K562 (cell line): ENCODE data around the gene ACKR3. TPM values are rescaled to one million over a fixed set of nuclear protein-coding genes. Genes with fewer than 3 reads are reported as not detected.

Experiments
- ARID3B ChIP-seq: fragments of 250-450 bp; sonication (Bioruptor Pico); IDR thresholded peaks from 2 replicates; pipeline ENCODE4 v1.4.0; 2020; ENCODE audit warnings: borderline replicate concordance
- CBX2 ChIP-seq: fragments of 200-600 bp; sonication (generic); IDR thresholded peaks from one replicate; pipeline ENCODE4 v1.6.1; 2012; ENCODE audit warnings: mild to moderate bottlenecking, low read length, inconsistent platforms; ENCODE audit not compliant: insufficient read depth, poor library complexity, severe bottlenecking
- HNRNPLL ChIP-seq: fragments of 200-400 bp; formaldehyde crosslinking; IDR thresholded peaks from 2 replicates; pipeline ENCODE4 v1.6.1; 2017; ENCODE audit warnings: low read length, low read depth, mild to moderate bottlenecking; ENCODE audit not compliant: poor library complexity, severe bottlenecking
- ILK ChIP-seq: fragments of 450-650 bp; IDR thresholded peaks from 2 replicates; pipeline ENCODE4 v1.6.1; 2016; ENCODE audit warnings: missing genetic modification characterization, low read depth, mild to moderate bottlenecking, missing compliant biosample characterization, moderate library complexity, borderline replicate concordance
- NKRF ChIP-seq: fragments of 450-650 bp; IDR thresholded peaks from 2 replicates; pipeline ENCODE4 v1.6.1; 2016; ENCODE audit warnings: borderline replicate concordance
- POLR3G ChIP-seq: IDR thresholded peaks from 2 replicates; pipeline ENCODE4 v1.6.1; 2011; ENCODE audit not compliant: insufficient read length, insufficient replicate concordance; ENCODE audit errors: extremely low read depth
- SMARCB1 ChIP-seq: IDR thresholded peaks from 2 replicates; pipeline ENCODE4 v1.6.1; 2011; ENCODE audit warnings: improper control_type of control experiment, low read depth; ENCODE audit not compliant: insufficient read length
- ZBTB49 ChIP-seq: sonication (generic); formaldehyde crosslinking; IDR thresholded peaks from 2 replicates; pipeline ENCODE4 v1.8.0; 2022; ENCODE audit warnings: missing genetic modification reagents, mild to moderate bottlenecking, borderline replicate concordance
- ZFP91 ChIP-seq: sonication (generic); formaldehyde crosslinking; IDR thresholded peaks from 2 replicates; pipeline ENCODE4 v1.8.0; 2022; ENCODE audit warnings: mild to moderate bottlenecking, missing genetic modification reagents
- ZNF232 ChIP-seq: sonication (generic); formaldehyde crosslinking; IDR thresholded peaks from 2 replicates; pipeline ENCODE4 v1.8.0; 2022; ENCODE audit warnings: mild to moderate bottlenecking, missing genetic modification reagents
- ZNF511 ChIP-seq: sonication (generic); formaldehyde crosslinking; IDR thresholded peaks from 2 replicates; pipeline ENCODE4 v1.8.0; 2022; ENCODE audit warnings: mild to moderate bottlenecking, missing genetic modification reagents
- ZNF583 ChIP-seq: fragments of 250-450 bp; sonication (Bioruptor Pico); IDR thresholded peaks from 2 replicates; pipeline ENCODE4 v1.4.0; 2020
- polyA plus RNA-seq, 8 experiments: library from polyadenylated mRNA; depleted of rRNA in 4 of 8; stranded (reverse) in 5 of 8; unstranded in 3 of 8; fragments of >200 nt; fragmentation: Nextera tagmentation in 2 of 8; fragmentation: Illumina TruSeq in 1 of 8; extraction: Ambion mirVana in 2 of 8; extraction: Trizol in 1 of 8; gene quantifications; 2 replicates each; pipeline versions ENCODE4 v1.2.1 to v1.2.3, GENCODE V29; 2011 to 2014; ENCODE audit warnings: inconsistent platforms in 1 of 8, missing spikeins in 1 of 8
- total RNA-seq, 7 experiments: library from RNA; depleted of rRNA in 6 of 7; stranded (reverse); fragments of >200 nt in 6 of 7; fragmentation: Illumina TruSeq in 2 of 7; extraction: Trizol in 2 of 7; gene quantifications; 2 replicates each; pipeline versions ENCODE4 v1.2.1 to v1.2.3, GENCODE V29; 2011 to 2021; ENCODE audit warnings: low replicate concordance in 1 of 7

The ACKR3 gene
- total and polyA plus RNA-seq, 9 of the 15 experiments (the other 6 are each of a cell fraction or from before 2014, with no cell fraction given), result 0.07 TPM; not detected in 8

GRCh38 chr2:236597629-236598028, 28.0 kb downstream of the ACKR3 start (continued):
- TF ChIP-seq ILK (tag), result no peak
- TF ChIP-seq ZFP91 (CRISPR knock-in tag), result no peak
- no peak for TF ChIP-seq ZBTB49 (CRISPR knock-in tag)
- TF ChIP-seq ZNF232 (CRISPR knock-in tag), result no peak
- no peak for TF ChIP-seq ZNF511 (CRISPR knock-in tag)
- TF ChIP-seq NKRF, result no peak
- no peak for TF ChIP-seq ARID3B (CRISPR knock-in tag)
- TF ChIP-seq POLR3G, result no peak
- no peak for TF ChIP-seq ZNF583 (CRISPR knock-in tag)
- TF ChIP-seq CBX2, result no peak
- no peak for TF ChIP-seq SMARCB1
- no peak for TF ChIP-seq HNRNPLL
- TF ChIP-seq, all 486 proteins: peak for 0
